ENCODE data around the gene CARMIL1. TPM values are rescaled to one million over a fixed set of nuclear protein-coding genes. Genes with fewer than 3 reads are reported as not detected.

Gene CARMIL1
- total RNA-seq, 1 experiment from 2014 or later: 23.6 TPM

DNA sequence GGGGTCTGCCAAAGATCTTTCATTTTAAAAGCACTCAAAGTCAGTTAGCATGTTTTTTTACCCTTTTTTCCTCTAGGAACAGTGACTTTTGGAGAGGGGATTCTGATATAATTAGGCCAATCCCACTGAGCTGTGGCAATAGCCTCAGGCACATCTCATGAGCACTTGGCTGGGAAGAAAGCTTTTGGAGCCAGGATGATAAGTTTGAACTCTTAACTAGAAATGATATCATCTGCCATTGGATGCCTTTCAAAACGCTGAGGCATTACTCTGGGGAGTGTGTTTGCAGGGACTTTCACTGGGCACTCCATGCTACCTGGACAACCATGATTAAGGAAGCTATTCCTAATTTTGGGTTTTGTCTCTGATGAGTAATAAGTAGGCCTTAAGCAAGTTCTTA lies 376.5 kb downstream of the CARMIL1 start:
- H3K23me2 ChIP-seq (ENCODE audit: insufficient read length, low read depth, low read length, poor library complexity, severe bottlenecking): no peaks in the 10 kb centered on the region
- H4K20me1 ChIP-seq (ENCODE audit: control insufficient read depth, insufficient read depth, insufficient read length): no peaks in the 10 kb centered on the region
- Mint-ChIP-seq H3K4me3 (no peak overlapping the region), H3K27me3 (ENCODE audit: low read depth) (peaks cover 53% of the 10 kb centered on the region), H3K4me1 (peaks cover 6 to 9% of the 10 kb centered on the region in 2 experiments; a peak in 3 of 4 replicates), H3K9me3 (no peaks in the 10 kb centered on the region), H3K36me3 (ENCODE audit: insufficient read depth in 1 of 3, low read depth in 3 of 3) (no peaks in the 10 kb centered on the region), H3K27ac (no peak overlapping the region)
- no peak overlapping the region for H4K8ac ChIP-seq (replicated peaks; ENCODE audit: insufficient read length, low read depth, low read length)
- H3K4me1 ChIP-seq (ENCODE audit: insufficient read depth, low read length): no peaks in the 10 kb centered on the region
- no peaks in the 10 kb centered on the region for H3K9me3 ChIP-seq (ENCODE audit: control insufficient read depth, low read depth, low read length)
- H2BK120ac ChIP-seq (ENCODE audit: low read depth, low read length, poor library complexity, severe bottlenecking): no peak overlapping the region
- H2BK5ac ChIP-seq (ENCODE audit: insufficient read length, low read length): no peak overlapping the region
- H2BK12ac ChIP-seq (ENCODE audit: insufficient read length, low read depth, low read length): no peak overlapping the region
- peaks cover 4% of the 10 kb centered on the region for H3K27me3 ChIP-seq (ENCODE audit: insufficient read depth, low read length)
- H3K14ac ChIP-seq (ENCODE audit: insufficient read depth, low read length): no peak overlapping the region
- H3K79me2 ChIP-seq (ENCODE audit: insufficient read depth, low read length): no peaks in the 10 kb centered on the region
- no peak overlapping the region for H3K27ac ChIP-seq (ENCODE audit: insufficient read length, low read depth, low read length)
- no peak overlapping the region for H4K91ac ChIP-seq (ENCODE audit: insufficient read length, low read depth, low read length)
- no peaks in the 10 kb centered on the region for H3K79me1 ChIP-seq (ENCODE audit: insufficient read depth, low read depth, low read length, poor library complexity, severe bottlenecking)
- H2AK5ac ChIP-seq (ENCODE audit: insufficient read length, low read length): no peak overlapping the region
- H3K23ac ChIP-seq (ENCODE audit: insufficient read length, low read depth, low read length): no peak overlapping the region
- no peak overlapping the region for H2BK20ac ChIP-seq (ENCODE audit: low read depth, low read length, poor library complexity, severe bottlenecking)
- no peak overlapping the region for H2AFZ ChIP-seq (ENCODE audit: low read length)
- no peak overlapping the region for H3K9ac ChIP-seq (ENCODE audit: extremely low read depth, insufficient read length, low read length)
- H3T11ph ChIP-seq (ENCODE audit: low read length): no peak overlapping the region
- no peak for DNase-seq
- WGBS (ENCODE audit: extremely low coverage, insufficient read length, low lambda C conversion rate): no CpG with 5 or more reads among the region's 1 CpG
- H3K56ac ChIP-seq (ENCODE audit: insufficient read length, low read depth, low read length): no peak overlapping the region
- H3K4ac ChIP-seq (ENCODE audit: low read depth, low read length): no peak overlapping the region
- no peak overlapping the region for H3K4me2 ChIP-seq (ENCODE audit: insufficient read depth, insufficient read length, low read length)
- H4K5ac ChIP-seq (ENCODE audit: insufficient read length, low read depth, low read length): no peak overlapping the region
- TF ChIP-seq, protein P1, sequence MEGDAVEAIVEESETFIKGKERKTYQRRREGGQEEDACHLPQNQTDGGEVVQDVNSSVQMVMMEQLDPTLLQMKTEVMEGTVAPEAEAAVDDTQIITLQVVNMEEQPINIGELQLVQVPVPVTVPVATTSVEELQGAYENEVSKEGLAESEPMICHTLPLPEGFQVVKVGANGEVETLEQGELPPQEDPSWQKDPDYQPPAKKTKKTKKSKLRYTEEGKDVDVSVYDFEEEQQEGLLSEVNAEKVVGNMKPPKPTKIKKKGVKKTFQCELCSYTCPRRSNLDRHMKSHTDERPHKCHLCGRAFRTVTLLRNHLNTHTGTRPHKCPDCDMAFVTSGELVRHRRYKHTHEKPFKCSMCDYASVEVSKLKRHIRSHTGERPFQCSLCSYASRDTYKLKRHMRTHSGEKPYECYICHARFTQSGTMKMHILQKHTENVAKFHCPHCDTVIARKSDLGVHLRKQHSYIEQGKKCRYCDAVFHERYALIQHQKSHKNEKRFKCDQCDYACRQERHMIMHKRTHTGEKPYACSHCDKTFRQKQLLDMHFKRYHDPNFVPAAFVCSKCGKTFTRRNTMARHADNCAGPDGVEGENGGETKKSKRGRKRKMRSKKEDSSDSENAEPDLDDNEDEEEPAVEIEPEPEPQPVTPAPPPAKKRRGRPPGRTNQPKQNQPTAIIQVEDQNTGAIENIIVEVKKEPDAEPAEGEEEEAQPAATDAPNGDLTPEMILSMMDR (conservative IDR thresholded peaks at IDR 0.05): no peak
- no peak overlapping the region for H2BK15ac ChIP-seq (ENCODE audit: low read depth, low read length)
- no peak overlapping the region for H3K18ac ChIP-seq (ENCODE audit: insufficient read length, low read depth, low read length)

Data from H9 (cell line).